ENCODE measurements around the gene NCAPG2.
"Not testable (repeated sequence)": the region's sequence is repeated elsewhere in the genome, so short reads cannot be mapped to it uniquely, and the experiment has no call there.

Gene NCAPG2

DNA sequence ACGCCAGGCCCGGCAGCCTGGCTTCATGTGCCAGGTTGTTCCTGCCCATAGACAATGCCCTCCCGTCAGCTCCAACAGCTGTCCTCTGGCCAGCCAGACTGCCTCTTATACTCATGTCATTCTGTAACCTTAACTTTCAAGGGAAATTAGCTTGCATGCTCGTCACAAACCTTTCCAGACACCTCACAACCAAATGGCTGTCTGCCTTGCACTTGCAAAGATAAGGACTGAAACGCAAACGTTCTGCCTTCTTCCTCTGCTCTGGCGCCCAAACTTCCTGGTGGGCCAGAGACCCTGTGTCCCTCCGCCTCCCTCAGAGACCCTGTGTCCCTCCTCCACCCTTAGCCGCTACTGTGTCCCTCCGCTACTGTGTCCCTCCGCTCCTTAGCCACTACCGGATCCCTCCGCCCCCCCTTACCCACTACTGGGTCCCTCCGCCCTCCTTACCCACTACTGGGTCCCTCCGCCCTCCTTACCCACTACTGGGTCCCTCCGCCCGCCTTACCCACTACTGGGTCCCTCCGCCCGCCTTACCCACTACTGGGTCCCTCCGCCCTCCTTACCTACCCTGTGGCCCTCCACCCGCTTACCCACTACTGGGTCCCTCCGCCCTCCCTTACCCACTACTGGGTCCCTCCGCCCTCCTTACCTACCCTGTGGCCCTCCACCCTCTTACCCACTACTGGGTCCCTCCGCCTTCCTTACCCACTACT is 37.5 kb downstream of the NCAPG2 start:
- DNase-seq = not testable (repeated sequence)

DNA sequence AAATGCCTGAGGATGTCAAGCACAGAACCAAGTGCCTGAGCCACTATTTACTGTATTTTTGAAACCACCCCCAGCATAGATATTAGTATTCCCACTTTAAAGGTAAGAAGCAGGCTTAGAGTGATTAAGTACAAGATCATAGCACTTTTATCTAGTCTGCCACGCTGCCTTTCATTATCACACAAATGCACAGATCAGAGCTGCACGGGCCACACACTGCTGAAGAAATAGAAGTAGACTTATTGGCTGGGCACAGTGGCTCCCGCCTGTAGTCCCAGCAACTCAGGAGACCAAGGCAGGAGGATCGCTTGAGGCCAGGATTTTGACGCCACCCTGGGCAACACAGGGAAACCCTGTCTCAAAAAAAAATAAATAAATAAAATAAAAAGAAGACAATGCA is 38.2 kb downstream of the NCAPG2 start:
- no peak for DNase-seq

DNA sequence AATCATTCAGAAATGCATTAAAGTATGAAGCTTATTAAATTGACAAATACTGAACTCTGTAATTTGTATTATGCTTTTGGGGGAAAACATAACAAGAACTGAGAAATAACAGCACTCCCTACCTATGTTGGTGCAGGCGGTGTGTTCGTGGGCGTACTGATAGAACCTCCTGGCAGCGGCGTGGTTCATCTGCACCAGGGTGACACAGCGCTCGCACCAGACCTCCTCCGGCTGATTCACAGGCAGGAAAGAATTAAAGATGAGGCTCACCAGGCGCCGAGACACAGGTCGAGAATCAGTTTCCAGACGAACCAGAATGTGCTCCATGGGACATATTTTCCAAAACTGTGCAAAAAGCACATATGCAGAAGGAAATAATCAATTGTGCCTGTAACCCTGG is 40.2 kb downstream of the NCAPG2 start:
- DNase-seq = no peak

DNA sequence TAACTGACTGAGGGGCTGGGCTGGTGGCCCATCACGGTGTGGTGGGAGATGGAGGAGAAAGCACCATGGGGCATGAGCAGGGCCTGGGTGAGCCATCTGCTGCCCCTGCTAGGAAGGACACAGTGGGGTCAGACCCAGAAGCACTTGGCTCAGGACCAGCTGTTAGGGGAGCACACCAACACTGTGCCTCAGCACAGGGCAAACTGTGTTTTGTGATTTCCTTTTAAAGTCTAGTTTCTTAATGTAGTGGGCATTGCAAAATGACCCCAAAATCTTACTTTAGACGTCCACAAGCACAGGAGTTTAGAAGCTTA is 41.2 kb downstream of the NCAPG2 start:
- no peak for DNase-seq

DNA sequence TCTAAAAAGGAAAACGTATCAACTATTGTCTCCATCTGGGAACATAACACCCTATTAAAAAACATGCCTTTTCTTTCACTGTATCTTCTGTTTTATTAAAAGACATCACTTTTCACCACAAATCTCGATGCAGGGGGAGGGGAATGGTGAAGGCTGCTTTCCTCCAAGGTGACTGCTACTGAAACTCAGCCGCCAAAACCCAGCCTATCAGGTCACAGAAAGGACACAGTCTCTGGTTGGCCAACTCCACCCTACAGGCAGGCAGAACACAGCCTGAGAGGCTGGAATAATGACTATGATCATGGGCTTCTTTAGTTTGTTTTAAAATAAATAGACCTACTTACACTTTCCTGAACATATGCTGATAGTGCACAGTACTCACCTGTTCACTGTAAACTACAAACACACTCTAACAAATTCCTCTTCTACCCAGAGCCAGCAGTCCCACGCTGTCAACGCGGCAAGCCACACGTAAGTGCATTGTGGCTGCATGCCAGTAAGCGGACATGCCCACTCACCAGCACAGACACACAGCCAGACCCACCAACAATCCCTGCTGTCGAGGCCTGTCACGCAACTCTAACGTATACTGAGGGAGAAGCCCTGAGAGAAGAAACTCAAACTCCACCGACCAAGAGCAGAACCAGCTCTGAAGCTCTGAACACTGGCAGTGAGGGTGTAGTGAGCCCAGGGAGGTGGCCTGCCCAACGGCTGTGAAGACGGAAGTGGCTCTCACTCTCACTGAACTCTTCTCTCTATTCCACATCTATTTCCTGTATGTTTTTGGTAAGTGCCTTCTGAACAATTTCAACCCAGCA is 41.8 kb downstream of the NCAPG2 start:
- DNase-seq = peak in 1 of 2 donors; percentile 23

DNA sequence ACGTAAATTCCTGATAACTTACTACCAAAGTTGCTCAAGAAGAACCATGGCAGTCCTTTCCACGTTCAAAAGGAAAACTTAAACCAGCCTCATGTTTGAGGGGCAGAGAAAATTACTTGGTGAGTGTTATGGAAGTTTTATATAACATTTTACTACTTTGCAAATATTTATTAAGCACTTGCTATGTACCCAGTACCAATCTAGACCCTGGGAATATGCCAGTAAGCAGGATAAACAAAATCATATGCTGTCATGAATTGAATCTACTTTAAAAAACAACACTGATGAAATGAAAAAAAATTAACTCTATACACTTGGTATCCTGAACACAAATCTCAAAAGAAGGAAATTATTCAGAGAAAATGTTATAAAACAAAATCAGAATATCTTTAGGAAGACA is 46.1 kb downstream of the NCAPG2 start:
- no peak for DNase-seq

DNA sequence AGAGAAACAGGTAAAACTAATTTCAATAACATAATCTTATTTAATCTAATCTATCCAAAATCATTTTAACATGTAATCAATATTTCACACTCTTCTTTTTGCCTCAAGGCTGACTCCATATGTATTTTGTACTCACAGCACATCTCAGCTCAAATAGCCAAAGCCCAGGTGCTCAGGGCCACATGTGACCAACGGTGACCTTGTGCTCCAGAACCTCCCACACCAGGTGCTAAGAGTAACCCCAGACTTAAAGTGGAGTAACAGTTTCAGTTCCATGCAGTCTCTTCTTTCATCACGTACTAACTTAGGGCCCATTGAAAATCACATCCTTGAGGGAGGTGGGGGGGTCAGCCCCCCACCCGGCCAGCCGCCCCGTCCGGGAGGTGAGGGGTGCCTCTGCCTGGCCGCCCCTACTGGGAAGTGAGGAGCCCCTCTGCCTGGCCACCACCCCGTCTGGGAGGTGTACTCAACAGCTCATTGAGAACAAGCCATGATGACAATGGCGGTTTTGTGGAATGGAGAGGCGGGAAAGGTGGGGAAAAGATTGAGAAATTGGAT is 47.3 kb downstream of the NCAPG2 start:
- no peak for DNase-seq

DNA sequence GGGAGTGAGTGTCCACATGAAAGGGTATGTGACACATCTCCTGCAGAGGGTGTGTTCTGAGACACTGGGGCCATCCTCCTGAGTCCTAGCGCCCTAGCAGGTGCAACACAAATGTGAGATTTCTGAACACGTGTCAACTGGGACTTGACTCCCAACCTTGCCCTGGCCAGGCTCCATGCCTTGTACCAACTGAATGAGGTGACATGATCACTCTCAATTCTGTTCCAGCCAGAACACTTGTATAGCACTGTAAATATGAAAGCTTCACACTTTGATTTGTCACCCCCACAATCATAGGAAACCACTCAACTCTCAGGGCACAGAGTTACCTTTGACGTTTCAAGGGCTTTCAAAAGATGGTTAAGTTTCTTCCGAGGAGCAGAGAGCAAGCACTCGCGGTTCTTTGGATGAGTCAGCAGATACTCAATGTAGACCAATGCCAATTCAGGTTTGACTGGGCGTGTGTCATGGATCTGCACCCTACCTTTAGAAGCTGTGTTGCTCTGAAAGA is 48.6 kb downstream of the NCAPG2 start:
- peak in 1 of 2 donors; percentile 31 for DNase-seq

DNA sequence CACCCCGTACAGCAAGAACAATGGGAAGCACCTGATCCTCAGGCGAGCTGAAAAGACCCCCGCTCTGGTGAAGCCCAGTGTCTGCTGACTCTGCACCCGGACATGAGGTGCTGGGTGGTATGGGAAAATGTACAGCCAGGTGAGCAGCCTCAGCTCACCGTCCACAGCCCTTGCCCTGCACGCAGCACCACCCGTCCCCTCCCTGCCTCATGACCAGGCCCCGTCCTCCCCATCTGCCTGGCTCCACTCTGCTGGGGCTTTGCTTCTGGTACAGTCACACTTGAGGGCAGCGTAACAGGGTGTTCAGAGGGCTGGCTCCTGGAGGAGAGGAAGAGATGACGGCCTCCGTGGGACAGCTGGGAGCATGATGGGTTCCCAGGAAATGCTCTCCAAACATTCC is 49.1 kb downstream of the NCAPG2 start:
- DNase-seq = no peak

DNA sequence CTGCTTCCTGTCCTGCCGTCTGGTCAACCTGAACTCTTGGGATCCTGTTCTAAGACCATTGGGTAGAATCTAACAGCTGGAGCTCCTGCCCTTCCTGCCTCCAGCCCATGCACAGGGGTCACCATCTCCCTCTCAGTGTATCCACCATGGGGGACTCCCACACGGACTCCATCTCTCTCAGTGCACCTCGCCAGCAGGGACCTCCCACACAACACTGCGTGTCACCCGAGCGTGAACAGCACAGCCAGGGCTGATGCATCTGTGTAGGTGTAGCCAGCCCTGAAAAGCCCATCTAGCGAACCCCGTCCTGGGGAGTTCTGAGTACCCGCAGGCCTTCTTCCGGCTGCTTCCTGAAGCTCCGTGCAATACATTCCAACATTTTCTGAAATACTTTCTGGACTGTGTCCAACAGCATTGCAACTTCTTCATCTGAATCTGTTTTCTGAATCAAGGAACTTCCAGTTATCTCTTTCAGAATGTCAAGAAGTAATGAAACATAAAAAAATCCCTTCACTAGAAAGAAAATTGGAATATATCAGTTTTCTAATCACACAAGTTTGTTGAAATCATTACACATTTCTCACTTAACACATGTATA is 52.5 kb downstream of the NCAPG2 start:
- DNase-seq = no peak

DNA sequence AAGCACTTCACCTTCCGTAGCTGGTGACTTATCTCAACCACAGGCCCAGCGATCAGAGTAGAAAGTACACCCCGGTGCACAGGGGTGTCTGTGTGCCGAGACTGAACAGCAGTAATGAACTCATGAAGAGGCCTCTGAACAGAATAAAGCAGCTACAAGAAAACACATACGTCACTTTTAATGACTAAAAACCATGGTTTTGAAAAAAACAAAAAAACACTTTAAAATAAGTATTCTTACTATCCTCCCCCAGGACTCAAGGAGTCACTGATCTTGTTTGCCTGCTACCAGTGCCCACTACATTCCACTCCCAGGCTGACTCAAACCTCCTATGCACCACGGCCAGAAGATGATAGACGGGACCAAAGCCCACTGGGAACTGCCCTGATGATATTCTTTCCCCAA is 53.8 kb downstream of the NCAPG2 start:
- no peak for DNase-seq

DNA sequence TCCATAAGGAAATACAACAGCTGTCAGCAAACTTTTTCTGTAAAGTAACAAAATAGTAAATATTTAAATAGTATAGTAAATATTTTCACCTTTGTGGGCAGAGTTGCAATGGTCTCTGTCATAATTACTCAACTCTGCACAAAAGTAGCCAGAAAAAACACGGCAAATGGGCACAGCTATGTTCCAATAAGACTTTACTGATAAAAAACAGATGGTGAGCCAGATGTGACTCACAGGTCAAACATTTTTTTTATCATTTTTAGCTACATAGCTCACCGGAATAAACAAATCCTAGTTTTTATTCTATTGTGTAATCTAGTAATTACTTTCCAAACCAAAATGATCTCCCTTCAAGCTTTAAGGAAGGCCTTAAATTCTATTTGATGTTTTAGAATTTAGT is 55.3 kb downstream of the NCAPG2 start:
- no peak for DNase-seq

DNA sequence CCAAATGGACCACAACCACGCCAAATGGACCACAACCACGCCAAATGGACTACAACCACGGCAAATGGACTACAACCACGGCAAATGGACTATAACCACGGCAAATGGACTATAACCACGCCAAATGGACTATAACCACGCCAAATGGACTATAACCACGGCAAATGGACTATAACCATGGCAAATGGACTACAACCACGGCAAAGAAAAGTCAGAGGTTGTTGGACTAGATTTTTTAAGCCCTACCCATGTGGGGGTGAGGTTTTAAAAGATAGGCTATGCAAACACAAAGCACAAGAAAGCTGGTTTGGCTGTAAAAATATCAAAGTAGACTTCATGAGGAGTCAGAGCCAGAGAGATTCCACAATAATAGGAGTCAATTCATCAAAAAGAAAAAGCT is 55.8 kb downstream of the NCAPG2 start:
- no peak for DNase-seq

DNA sequence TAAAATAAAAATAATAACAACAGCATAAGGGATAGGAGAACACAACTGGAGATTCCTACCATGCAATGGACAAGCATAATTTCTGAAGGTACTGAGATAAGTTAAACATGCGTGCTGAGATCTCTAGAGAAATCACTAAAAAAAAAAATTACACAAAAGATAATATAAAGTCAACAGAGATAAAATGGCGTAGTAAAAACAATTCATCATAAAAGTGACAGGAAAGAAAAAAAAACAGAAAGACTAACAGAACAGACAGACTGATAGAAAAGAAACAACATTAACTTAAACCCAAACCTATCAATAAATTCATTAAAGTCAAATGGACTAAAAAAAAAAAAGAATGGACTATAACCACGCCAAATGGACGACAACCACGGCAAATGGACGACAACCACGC is 56.4 kb downstream of the NCAPG2 start:
- no peak for DNase-seq

DNA sequence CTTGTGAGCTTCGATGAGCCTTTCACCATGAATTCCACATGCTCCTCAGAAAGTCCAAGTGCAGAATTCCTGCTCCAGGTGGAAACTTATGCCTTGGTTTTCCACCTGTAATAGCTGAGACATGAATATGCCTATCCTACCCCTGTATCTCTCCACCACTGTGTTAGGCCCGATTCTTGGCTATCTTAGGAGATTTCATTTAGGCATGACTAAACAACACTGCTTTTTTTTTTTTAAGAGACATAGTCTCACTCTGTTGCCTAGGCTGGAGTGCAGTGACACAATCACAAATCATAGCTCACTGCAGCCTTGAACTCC is 57.2 kb downstream of the NCAPG2 start:
- no peak for DNase-seq

DNA sequence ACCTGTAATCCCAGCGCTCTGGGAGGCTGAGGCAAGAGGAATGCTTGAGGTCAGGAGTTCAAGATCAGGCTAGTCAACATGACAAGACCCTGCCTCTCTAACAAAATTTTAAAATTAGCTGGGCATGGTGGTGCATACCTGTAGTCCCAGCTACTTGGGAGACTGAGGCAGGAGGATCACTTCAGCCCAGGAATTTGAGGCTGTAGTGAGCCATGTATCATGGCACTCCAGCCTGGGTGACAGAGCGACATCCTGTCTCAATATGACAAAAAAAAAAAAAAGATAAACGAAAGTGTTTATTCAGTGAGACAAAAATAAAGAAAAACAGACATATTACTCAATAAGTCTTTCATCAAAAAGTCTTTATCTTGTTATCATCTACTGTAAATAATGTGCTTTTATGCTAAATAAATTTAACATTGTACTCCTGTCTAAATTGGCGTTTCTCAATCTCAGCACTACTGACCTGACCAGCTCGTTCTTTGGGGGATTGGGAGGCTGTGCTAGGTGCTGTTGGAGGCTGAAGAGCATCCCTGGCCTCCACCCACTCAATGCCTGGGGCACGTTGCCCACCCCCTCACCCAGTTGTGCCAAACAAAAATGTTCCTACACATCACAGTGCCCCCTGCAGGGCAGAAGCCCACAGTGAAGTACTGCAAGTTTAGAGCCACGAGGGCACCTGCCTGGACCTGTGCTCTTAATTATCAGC is 57.7 kb downstream of the NCAPG2 start:
- no peak for DNase-seq

DNA sequence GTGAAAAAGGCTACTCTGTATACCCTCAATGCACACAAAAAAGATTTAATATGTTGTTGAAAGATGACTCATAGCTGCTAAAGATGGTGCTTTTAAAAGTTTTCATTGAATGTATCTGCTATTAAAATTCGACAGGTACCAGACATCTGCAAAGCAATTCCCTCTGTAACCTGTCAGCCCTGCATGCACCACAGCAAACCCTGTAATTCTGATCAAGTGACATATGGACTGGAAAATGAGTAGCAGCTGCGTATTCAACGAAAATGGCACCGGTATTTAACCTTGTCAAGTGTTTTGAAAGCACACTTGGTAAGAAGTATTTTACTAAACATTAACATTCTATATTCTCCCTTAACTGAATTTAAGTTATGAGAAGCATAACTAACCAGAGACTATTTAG is 58.8 kb downstream of the NCAPG2 start:
- no peak for DNase-seq

DNA sequence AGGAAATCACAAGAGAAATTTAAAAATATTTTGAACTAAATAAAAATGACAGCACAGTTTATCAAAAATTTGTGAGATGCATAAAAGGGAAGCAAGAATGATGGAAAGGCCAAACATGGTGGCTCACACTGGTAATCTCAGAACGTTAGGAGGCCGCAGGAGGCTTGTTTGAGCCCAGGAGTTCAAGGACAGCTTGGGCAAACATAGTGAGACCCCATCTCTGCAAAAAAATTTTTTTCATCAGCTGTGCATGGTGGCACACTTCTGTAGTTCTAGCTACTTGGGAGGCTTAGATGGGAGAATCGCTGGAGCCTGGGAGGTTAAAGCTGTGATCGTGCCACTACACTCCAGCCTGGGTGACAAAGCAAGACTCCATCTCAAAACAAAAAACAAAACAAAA is 62.5 kb downstream of the NCAPG2 start:
- DNase-seq = no peak

DNA sequence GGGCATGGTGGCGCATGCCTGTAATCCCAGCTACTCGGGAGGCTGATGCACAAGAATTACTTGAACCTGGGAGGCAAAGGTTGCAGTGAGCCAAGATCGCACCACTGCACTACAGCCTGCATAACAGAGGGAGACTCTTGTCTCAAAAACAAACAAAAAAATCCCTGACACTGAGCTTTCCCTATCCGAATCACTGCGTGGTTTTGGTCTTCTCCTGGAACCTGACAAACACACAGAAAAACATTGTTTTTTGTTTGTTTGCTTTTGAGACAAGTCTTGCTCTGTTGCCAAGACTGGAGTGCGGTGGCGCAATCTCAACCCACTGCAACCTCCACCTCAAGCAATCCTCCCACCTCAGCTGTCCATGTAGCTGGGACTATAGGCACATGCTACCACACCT is 66.6 kb downstream of the NCAPG2 start:
- no peak for DNase-seq

DNA sequence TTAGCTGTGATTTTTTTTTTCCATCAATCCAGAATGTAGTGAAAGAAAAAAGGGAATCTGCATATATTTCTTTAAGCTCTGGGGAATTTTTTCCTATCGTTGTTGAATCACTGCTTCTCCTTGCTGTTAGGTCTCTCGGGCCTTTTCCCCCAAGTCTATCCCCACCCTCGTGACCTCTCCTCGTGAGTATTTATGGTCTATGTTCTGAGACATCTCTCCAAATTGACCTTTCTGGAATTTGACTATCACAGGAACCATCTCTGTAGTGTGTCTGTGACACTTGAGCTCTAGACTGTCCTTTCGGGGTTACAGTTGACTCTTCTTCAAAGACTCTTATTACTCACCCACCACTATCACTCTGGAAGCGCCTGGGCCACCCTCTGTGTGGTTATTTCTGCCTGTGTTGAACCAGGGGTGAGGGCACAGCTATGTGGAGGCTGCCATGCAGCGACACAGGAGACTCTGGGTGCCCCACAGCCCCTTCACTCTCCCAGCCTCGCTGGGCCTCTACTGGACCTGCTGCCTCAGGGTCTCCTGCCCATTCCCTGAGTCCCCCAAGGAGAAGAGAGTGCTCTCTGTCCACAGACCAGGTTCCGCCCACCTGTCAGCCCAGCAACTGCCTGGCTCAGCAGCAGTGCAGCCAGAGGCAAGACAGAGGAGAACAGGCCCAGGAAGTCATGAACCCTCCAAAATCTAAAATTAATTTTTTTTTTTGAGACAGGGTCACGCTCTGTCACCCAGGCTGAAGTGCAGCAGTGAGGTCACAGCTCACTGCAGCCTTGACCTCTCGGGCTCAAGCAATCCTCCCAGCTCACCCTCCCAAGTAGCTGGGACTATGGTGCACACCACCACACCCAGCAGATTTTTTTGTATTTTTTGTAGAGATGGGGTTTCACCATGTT is 71.3 kb downstream of the NCAPG2 start:
- no peak for DNase-seq

DNA sequence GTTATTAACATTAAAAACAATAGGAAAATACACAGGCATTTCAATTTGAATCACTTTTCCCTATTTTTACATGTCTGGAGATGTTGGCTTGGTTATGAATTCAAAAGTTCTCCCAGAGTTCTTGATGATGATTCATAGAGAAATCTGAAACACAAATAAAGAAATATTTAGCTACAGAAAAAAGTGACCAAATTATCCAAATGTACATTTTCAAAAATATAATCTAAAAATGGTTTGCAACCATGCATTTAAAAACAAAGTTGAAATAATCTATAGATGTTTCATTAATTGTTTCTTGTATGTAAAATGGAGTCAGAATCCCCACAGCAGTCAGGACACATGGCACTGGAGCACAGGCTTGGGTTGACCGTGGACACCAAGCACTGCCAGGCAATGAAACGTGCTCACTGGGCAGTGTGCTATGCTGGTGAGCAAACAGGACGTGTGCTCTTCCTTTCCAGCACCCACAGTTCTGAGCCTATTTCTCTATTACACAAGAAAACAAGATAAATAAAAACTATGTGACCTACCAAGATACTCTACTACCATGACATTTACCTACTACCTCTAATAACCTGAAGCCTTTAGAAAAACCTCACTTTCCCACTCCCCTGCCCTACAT is 72.9 kb downstream of the NCAPG2 start:
- no peak for DNase-seq

DNA sequence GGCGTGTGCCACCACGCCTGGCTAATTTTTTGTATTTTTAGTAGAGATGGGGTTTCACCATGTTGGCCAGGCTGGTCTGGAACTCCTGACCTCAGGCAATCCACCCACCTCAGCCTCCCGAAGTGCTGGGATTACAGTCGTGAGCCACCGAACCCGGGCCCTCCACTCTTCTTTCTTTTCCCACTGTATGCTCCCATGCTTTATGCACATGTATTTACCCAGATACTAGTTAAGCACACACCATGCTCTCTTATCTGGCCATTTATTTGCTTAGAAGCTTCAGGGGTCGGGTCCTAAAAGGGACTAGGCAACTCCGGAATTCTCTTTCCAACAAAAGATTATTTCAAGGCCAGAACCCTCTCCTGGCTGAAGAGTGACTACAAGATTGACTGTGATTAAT is 78.3 kb downstream of the NCAPG2 start:
- DNase-seq = not testable (repeated sequence)
